GM23338 (cell line): ENCODE results near the gene MYO3B. TPM values are rescaled to one million over a fixed set of nuclear protein-coding genes. Genes with fewer than 3 reads are reported as not detected.

ENCODE experiments used
- ATAC-seq: fragments of 200-7000 bp; cut with Tn5 transposase; 3 replicates; pipeline ENCODE4 v1.9.1; 2020
- DNase-seq: peaks from one replicate; pipeline ENCODE4 v3.0.0-alpha.2; 2015; ENCODE audit warnings: low spot score
- H2AFZ ChIP-seq: fragments of 200-600 bp; sonication (generic); 2 replicates; pipeline ENCODE4 v1.8.0; 2016; ENCODE audit warnings: antibody characterized with exemption, mild to moderate bottlenecking, moderate library complexity
- H3F3A ChIP-seq: fragments of 200-600 bp; sonication (generic); replicated peaks from 2 replicates; pipeline ENCODE4 v1.8.0; 2017; ENCODE audit warnings: antibody characterized with exemption, mixed run types, low read depth
- H3K27ac ChIP-seq: fragments of 200-600 bp; sonication (generic); 2 replicates; pipeline ENCODE4 v1.6.1; 2016; ENCODE audit warnings: low read depth
- H3K27me3 ChIP-seq: fragments of 200-600 bp; sonication (generic); 2 replicates; pipeline ENCODE4 v1.8.0; 2016; ENCODE audit warnings: mild to moderate bottlenecking, mixed run types, moderate library complexity; ENCODE audit not compliant: insufficient read depth
- H3K36me3 ChIP-seq: fragments of 200-600 bp; sonication (generic); 2 replicates; pipeline ENCODE4 v1.8.0; 2016; ENCODE audit warnings: mild to moderate bottlenecking; ENCODE audit not compliant: insufficient read depth
- H3K4me1 ChIP-seq: fragments of 200-600 bp; sonication (generic); 2 replicates; pipeline ENCODE4 v1.8.0; 2016; ENCODE audit warnings: mild to moderate bottlenecking, moderate library complexity; ENCODE audit not compliant: insufficient read depth
- H3K4me2 ChIP-seq: fragments of 200-600 bp; sonication (generic); 2 replicates; pipeline ENCODE4 v1.7.1; 2017; ENCODE audit warnings: mixed run types
- H3K4me3 ChIP-seq: fragments of 200-600 bp; sonication (generic); 2 replicates; pipeline ENCODE4 v1.6.1; 2016; ENCODE audit warnings: mixed run types
- H3K79me2 ChIP-seq: fragments of 200-600 bp; sonication (generic); replicated peaks from 2 replicates; pipeline ENCODE4 v1.8.0; 2017; ENCODE audit warnings: mild to moderate bottlenecking; ENCODE audit not compliant: insufficient read depth
- H3K9me2 ChIP-seq: fragments of 200-600 bp; sonication (generic); 2 replicates; pipeline ENCODE4 v1.8.0; 2017; ENCODE audit not compliant: insufficient read depth
- H4K20me1 ChIP-seq: fragments of 200-600 bp; sonication (generic); replicated peaks from 2 replicates; pipeline ENCODE4 v1.8.0; 2017; ENCODE audit warnings: mild to moderate bottlenecking; ENCODE audit not compliant: insufficient read depth
- H3K27ac Mint-ChIP-seq: 2 replicates; pipeline ENCODE4 v1.8.0; 2020; ENCODE audit warnings: inconsistent platforms, mild to moderate bottlenecking, moderate library complexity, mixed read lengths
- H3K27me3 Mint-ChIP-seq: 3 replicates; pipeline ENCODE4 v1.8.0; 2022; ENCODE audit warnings: low read depth, mild to moderate bottlenecking, moderate library complexity, mixed read lengths, inconsistent platforms; ENCODE audit not compliant: insufficient read depth, poor library complexity
- H3K36me3 Mint-ChIP-seq: 3 replicates; pipeline ENCODE4 v1.8.0; 2021; ENCODE audit warnings: low read depth, mild to moderate bottlenecking, inconsistent platforms, moderate library complexity, mixed read lengths
- H3K4me1 Mint-ChIP-seq: 3 replicates; pipeline ENCODE4 v1.8.0; 2020; ENCODE audit warnings: mild to moderate bottlenecking, inconsistent platforms, mixed read lengths
- H3K4me3 Mint-ChIP-seq: 3 replicates; pipeline ENCODE4 v1.8.0; 2021; ENCODE audit warnings: moderate library complexity, mild to moderate bottlenecking, inconsistent platforms, mixed read lengths
- H3K9me3 Mint-ChIP-seq: 3 replicates; pipeline ENCODE4 v1.8.0; 2020; ENCODE audit warnings: moderate library complexity, mild to moderate bottlenecking, inconsistent platforms, mixed read lengths
- CREB1 ChIP-seq: fragments of 250-450 bp; sonication (Bioruptor Pico); IDR thresholded peaks from 2 replicates; pipeline ENCODE4 v1.5.0; 2020; ENCODE audit warnings: low read depth, mild to moderate bottlenecking, moderate library complexity
- CTCF ChIP-seq, 2 experiments: fragments of 200-600 bp in 1 of 2; sonication (generic) in 1 of 2; conservative IDR thresholded peaks; 2 replicates each; pipeline versions ENCODE4 v1.5.1 to v1.6.1; 2016 to 2017; ENCODE audit warnings: antibody characterized with exemption in 2 of 2, low read depth in 2 of 2, mild to moderate bottlenecking in 2 of 2, moderate library complexity in 1 of 2
- ETS1 ChIP-seq: IDR thresholded peaks from 2 replicates; pipeline ENCODE4 v1.6.1; 2016; ENCODE audit warnings: antibody characterized with exemption
- EZH2 ChIP-seq: fragments of 200-600 bp; sonication (generic); IDR thresholded peaks from one replicate; pipeline ENCODE4 v1.8.0; 2017; ENCODE audit warnings: antibody characterized with exemption, mild to moderate bottlenecking, low read depth; ENCODE audit not compliant: unreplicated experiment
- POLR2AphosphoS5 ChIP-seq: IDR thresholded peaks from 2 replicates; pipeline ENCODE4 v1.6.1; 2016; ENCODE audit warnings: antibody characterized with exemption, low read depth
- REST ChIP-seq: IDR thresholded peaks from one replicate; pipeline ENCODE4 v1.6.1; 2018; ENCODE audit warnings: antibody characterized with exemption; ENCODE audit not compliant: unreplicated experiment
- ZNF331 ChIP-seq: fragments of 250-450 bp; sonication (Bioruptor Pico); IDR thresholded peaks from 2 replicates; pipeline ENCODE4 v1.5.0; 2020; ENCODE audit warnings: low read depth, mild to moderate bottlenecking, moderate library complexity
- ZNF462 ChIP-seq: fragments of 250-450 bp; sonication (Bioruptor Pico); IDR thresholded peaks from 2 replicates; pipeline ENCODE4 v1.5.0; 2020; ENCODE audit warnings: mild to moderate bottlenecking, moderate library complexity
- polyA plus RNA-seq: library from polyadenylated mRNA; unstranded; fragments of >200 nt; fragmentation: Nextera tagmentation; extraction: Ambion mirVana; gene quantifications from 2 replicates; pipeline ENCODE4 v1.2.1, GENCODE V29; 2016
- total RNA-seq: library from RNA; depleted of rRNA; stranded (reverse); fragments of >200 nt; shearing (Covaris generic); gene quantifications from 2 replicates; pipeline ENCODE4 v1.2.3, GENCODE V29; 2014

MYO3B gene
- total and polyA plus RNA-seq, 2 experiments from 2014 or later = 0.42 TPM; not detected in 1

GRCh38 chr2:170525566-170525900, 347.6 kb downstream of the MYO3B start:
- no peak overlapping the region for H3K27ac Mint-ChIP-seq

More at GRCh38 chr2:170525566-170525900, 347.6 kb downstream of the MYO3B start:
- Mint-ChIP-seq H3K9me3 (no peaks in the 10 kb centered on the region), H3K4me3 (no peak overlapping the region), H3K36me3 (no peaks in the 10 kb centered on the region), H3K27me3 (peaks cover 5% of the 10 kb centered on the region), H3K4me1 (peaks cover 8% of the 10 kb centered on the region)
- no peak for DNase-seq
- Histone ChIP-seq H2AFZ (peak overlapping the region; percentile 29; the same call in 1 of the 2 replicates), H3K36me3 (no peaks in the 10 kb centered on the region), H3K4me1 (peaks cover 4% of the 10 kb centered on the region), H3K4me2 (no peak overlapping the region), H3K4me3 (no peak overlapping the region), H3F3A (no peaks in the 10 kb centered on the region), H3K27me3 (no peaks in the 10 kb centered on the region), H3K27ac (no peak overlapping the region), H4K20me1 (no peaks in the 10 kb centered on the region), H3K79me2 (no peaks in the 10 kb centered on the region), H3K9me2 (peaks cover 2% of the 10 kb centered on the region; the same call in 1 of the 2 replicates)
- TF ChIP-seq CREB1 (CRISPR knock-in tag) = no peak
- TF ChIP-seq REST = no peak
- TF ChIP-seq CTCF (conservative IDR thresholded peaks at IDR 0.05; ENCODE audit: low read depth in 2 of 2) = no peak
- no peak for TF ChIP-seq ETS1
- no peak for TF ChIP-seq ZNF331 (CRISPR knock-in tag)
- TF ChIP-seq POLR2AphosphoS5 = no peak
- TF ChIP-seq EZH2 = no peak
- no peak for TF ChIP-seq ZNF462 (CRISPR knock-in tag)
- ATAC-seq = no peak; the same call in 2 of the 3 replicates
